Measurements from ENCODE around the gene UCHL1. TPM values are rescaled to one million over a fixed set of nuclear protein-coding genes. Genes with fewer than 3 reads are reported as not detected.

The UCHL1 gene
- 12.5 TPM for total RNA-seq

DNA sequence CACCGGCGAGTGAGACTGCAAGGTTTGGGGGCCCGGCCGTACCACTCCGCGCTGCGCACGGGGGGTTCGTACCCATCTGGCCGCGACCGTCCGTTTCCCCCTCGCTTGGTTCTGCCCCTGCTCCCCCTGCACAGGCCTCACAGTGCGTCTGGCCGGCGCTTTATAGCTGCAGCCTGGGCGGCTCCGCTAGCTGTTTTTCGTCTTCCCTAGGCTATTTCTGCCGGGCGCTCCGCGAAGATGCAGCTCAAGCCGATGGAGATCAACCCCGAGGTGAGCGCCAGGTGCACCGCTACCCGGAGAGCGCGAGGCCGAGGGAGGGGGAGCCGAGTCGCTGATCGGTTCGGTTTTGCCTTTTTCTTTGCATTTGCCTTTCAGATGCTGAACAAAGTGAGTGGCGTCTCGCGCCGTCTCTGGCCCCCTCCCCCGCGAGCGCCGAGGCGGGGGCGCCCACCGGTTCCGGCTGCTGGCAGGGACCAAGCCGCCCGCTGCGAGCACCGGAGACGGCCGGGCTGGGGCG is at the start of gene UCHL1:
Gene UCHL1 (plus strand): TSS at position 189 of the 517 bp plus-strand sequence. CDS start 49 bp downstream, at position 238.
- Histone ChIP-seq H3K27me3 (ENCODE audit: control insufficient read depth in 3 of 3, insufficient read depth in 3 of 3, low read length in 3 of 3) (peaks cover 12 to 19% (median 16%) of the 10 kb centered on the region in 3 donors), H3K4me3 (ENCODE audit: low read length in 3 of 3) (peak within 1 kb of the TSS; percentile 54 to 64 (median 60)), H3K9me3 (ENCODE audit: control insufficient read depth in 3 of 3, low read length in 3 of 3) (no peaks in the 10 kb centered on the region), H3K36me3 (ENCODE audit: control insufficient read depth in 3 of 3, insufficient read depth in 3 of 3, low read length in 3 of 3) (no peaks in the 10 kb centered on the region), H3K4me1 (ENCODE audit: control insufficient read depth in 3 of 3, insufficient read depth in 3 of 3, low read length in 3 of 3) (peaks cover 8 to 14% (median 13%) of the 10 kb centered on the region in 3 donors), H3K27ac (ENCODE audit: low read depth, low read length) (no peak within 1 kb of the TSS), H3K9ac (ENCODE audit: low read depth in 1 of 3, low read length in 3 of 3) (peak within 1 kb of the TSS in 1 of 3 donors; percentile 58)

DNA sequence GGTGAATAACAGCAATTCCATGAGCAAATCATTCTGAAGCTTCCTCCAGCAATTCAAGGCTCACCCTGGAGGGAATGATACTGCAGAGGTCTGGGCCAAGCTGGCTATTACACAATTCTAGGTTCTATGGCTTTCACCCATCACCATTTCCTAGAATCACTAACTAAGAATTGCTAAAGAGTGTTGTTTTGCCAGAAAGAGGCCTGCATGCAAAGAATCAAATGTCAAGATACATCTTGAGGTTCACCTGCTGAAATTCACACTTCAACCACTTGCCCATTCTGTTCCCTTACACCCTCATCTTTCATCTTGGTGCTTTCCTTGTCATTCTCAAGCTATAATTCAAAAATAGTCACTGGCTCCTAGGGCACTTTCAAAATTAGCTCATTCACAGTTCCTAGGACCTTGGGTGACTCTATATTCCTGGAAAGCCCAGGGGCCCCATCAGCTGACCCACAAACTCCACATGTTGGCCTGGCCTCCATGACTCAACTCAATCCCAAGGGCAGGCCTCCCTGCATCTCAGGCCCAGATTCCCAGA is 49.4 kb upstream of the UCHL1 start:
- Histone ChIP-seq H3K9ac (ENCODE audit: low read depth in 1 of 3, low read length in 3 of 3) (no peak overlapping the region), H3K9me3 (ENCODE audit: control insufficient read depth in 3 of 3, low read length in 3 of 3) (no peaks in the 10 kb centered on the region), H3K36me3 (ENCODE audit: control insufficient read depth in 3 of 3, insufficient read depth in 3 of 3, low read length in 3 of 3) (no peaks in the 10 kb centered on the region), H3K4me1 (ENCODE audit: control insufficient read depth in 3 of 3, insufficient read depth in 3 of 3, low read length in 3 of 3) (peaks cover 25 to 34% (median 26%) of the 10 kb centered on the region in 3 donors), H3K4me3 (ENCODE audit: low read length in 3 of 3) (no peak overlapping the region), H3K27ac (ENCODE audit: low read depth, low read length) (no peak overlapping the region), H3K27me3 (ENCODE audit: control insufficient read depth in 3 of 3, insufficient read depth in 3 of 3, low read length in 3 of 3) (peaks cover 0 to 9% (median 0%) of the 10 kb centered on the region in 3 donors)

DNA sequence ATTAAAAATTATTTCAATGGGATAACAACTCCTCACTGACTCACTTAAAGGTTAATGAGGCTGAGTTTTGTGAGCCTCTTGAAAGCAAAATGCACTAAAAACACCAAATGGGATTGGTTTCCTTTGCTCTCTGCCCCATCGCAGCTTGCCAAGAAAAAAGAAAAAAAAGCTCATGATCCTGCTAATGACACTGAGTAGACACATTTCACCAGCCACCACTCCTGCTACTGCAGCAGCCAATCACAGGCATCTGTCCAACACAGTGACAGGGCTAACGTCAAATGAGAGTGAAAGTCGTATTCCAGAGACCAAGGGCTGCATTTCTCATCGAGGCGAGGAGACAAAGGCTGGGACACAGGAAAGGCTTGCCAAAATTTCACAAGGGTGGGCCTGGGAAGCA is 47.5 kb upstream of the UCHL1 start:
- Histone ChIP-seq H3K9me3 (ENCODE audit: control insufficient read depth in 3 of 3, low read length in 3 of 3) (no peaks in the 10 kb centered on the region), H3K9ac (ENCODE audit: low read depth in 1 of 3, low read length in 3 of 3) (peak overlapping the region in 1 of 3 donors; percentile 63), H3K27me3 (ENCODE audit: control insufficient read depth in 3 of 3, insufficient read depth in 3 of 3, low read length in 3 of 3) (peaks cover 0 to 9% (median 0%) of the 10 kb centered on the region in 3 donors), H3K4me1 (ENCODE audit: control insufficient read depth in 3 of 3, insufficient read depth in 3 of 3, low read length in 3 of 3) (peaks cover 28 to 48% (median 32%) of the 10 kb centered on the region in 3 donors), H3K27ac (ENCODE audit: low read depth, low read length) (no peak overlapping the region), H3K4me3 (ENCODE audit: low read length in 3 of 3) (peak overlapping the region; percentile 20 to 33 (median 31)), H3K36me3 (ENCODE audit: control insufficient read depth in 3 of 3, insufficient read depth in 3 of 3, low read length in 3 of 3) (no peaks in the 10 kb centered on the region)

DNA sequence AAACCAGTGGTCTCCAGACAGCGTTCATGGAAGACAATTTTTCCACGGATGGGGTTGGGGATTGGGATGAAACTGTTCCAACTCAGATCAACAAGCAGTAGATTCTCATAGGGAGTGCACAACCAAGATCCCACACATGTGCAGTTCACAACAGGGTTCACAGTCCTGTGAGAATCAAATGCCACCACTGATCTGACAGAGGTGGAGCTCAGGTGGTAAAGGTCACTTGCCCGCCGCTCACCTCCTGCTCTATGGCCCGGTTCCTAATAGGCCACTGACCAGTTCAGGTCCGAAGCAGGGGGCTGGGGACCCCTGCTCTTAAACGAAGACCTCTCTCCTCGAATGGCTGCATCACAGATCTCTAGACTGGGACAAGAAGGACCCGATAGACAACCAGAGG is 46.8 kb upstream of the UCHL1 start:
- H3K9ac ChIP-seq (ENCODE audit: low read depth in 1 of 3, low read length in 3 of 3): peak overlapping the region in 1 of 3 donors; percentile 63
- no peaks in the 10 kb centered on the region for H3K9me3 ChIP-seq (ENCODE audit: control insufficient read depth in 3 of 3, low read length in 3 of 3)
- H3K27me3 ChIP-seq (ENCODE audit: control insufficient read depth in 3 of 3, insufficient read depth in 3 of 3, low read length in 3 of 3): peaks cover 0 to 9% (median 0%) of the 10 kb centered on the region in 3 donors
- no peaks in the 10 kb centered on the region for H3K36me3 ChIP-seq (ENCODE audit: control insufficient read depth in 3 of 3, insufficient read depth in 3 of 3, low read length in 3 of 3)
- peaks cover 26 to 46% (median 29%) of the 10 kb centered on the region in 3 donors for H3K4me1 ChIP-seq (ENCODE audit: control insufficient read depth in 3 of 3, insufficient read depth in 3 of 3, low read length in 3 of 3)
- no peak overlapping the region for H3K4me3 ChIP-seq (ENCODE audit: low read length in 3 of 3)
- H3K27ac ChIP-seq (ENCODE audit: low read depth, low read length): no peak overlapping the region

DNA sequence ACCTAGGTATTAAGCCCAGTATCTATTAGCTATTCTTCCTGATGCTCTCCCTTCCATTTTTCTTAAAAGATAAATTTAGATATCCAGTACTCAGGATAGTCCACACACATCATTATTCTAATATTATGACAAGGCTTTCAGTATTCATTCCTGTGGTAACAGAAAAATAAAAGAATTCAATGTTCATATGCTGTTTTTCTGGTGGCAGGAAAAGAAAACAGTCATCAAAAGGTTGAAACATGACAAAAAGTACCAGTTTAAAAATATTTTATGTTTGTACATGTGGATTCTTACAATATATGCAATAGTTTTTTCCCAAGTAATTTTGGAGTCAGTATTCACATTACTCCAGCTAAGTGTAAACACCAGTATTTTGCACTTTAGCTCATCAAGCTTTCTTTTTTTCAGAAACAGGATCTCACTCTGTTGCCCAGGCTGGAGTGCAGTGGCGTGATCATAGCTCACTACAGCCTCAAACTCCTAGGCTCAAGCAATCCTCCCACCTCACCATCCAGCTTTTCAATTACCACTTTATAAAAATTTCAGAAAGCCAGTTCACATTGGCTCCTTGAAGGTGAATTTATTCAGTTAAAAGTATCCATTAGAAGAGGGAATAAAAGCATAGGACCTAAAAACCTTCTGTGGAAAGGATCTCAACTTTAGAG is 44.6 kb upstream of the UCHL1 start:
- H3K4me3 ChIP-seq (ENCODE audit: low read length in 3 of 3): peak overlapping the region; percentile 83 to 87 (median 85)
- H3K4me1 ChIP-seq (ENCODE audit: control insufficient read depth in 3 of 3, insufficient read depth in 3 of 3, low read length in 3 of 3): peaks cover 24 to 37% (median 30%) of the 10 kb centered on the region in 3 donors
- H3K36me3 ChIP-seq (ENCODE audit: control insufficient read depth in 3 of 3, insufficient read depth in 3 of 3, low read length in 3 of 3): no peaks in the 10 kb centered on the region
- H3K9ac ChIP-seq (ENCODE audit: low read depth in 1 of 3, low read length in 3 of 3): peak overlapping the region in 1 of 3 donors; percentile 34
- H3K27ac ChIP-seq (ENCODE audit: low read depth, low read length): no peak overlapping the region
- peaks cover 0 to 9% (median 0%) of the 10 kb centered on the region in 3 donors for H3K27me3 ChIP-seq (ENCODE audit: control insufficient read depth in 3 of 3, insufficient read depth in 3 of 3, low read length in 3 of 3)
- H3K9me3 ChIP-seq (ENCODE audit: control insufficient read depth in 3 of 3, low read length in 3 of 3): no peaks in the 10 kb centered on the region

DNA sequence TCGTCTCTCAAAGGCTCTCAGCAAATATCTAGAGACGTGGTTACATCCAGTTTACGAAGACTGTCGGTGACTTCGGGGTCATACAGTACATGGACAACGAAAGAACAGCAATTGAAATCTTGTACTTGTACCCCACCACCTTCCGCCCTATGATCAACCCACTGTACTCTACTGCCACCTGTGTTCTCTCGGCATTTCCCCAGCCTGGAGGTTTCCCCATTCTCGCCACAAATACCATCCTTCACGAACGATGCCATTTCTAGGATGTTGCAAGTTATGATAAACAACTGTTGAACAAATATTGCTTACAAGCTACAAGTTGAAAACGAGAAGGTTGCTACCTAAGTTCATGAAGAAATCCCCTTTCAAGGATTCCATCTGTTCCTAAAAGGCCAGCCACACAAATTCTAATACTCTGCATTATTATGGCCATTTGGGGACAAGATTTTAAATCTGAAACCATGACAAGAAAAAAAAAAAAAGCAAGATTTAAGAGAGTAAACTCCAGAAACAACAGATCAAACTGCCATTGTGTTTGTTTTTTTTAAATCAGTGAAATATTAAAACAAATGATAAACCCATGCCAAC is 44.0 kb upstream of the UCHL1 start:
- H3K4me3 ChIP-seq (ENCODE audit: low read length in 3 of 3): peak overlapping the region; percentile 83 to 87 (median 85)
- H3K9me3 ChIP-seq (ENCODE audit: control insufficient read depth in 3 of 3, low read length in 3 of 3): no peaks in the 10 kb centered on the region
- peaks cover 0 to 9% (median 0%) of the 10 kb centered on the region in 3 donors for H3K27me3 ChIP-seq (ENCODE audit: control insufficient read depth in 3 of 3, insufficient read depth in 3 of 3, low read length in 3 of 3)
- no peak overlapping the region for H3K27ac ChIP-seq (ENCODE audit: low read depth, low read length)
- H3K9ac ChIP-seq (ENCODE audit: low read depth in 1 of 3, low read length in 3 of 3): peak overlapping the region; percentile 76 to 86 (median 80)
- peaks cover 19 to 35% (median 32%) of the 10 kb centered on the region in 3 donors for H3K4me1 ChIP-seq (ENCODE audit: control insufficient read depth in 3 of 3, insufficient read depth in 3 of 3, low read length in 3 of 3)
- H3K36me3 ChIP-seq (ENCODE audit: control insufficient read depth in 3 of 3, insufficient read depth in 3 of 3, low read length in 3 of 3): no peaks in the 10 kb centered on the region

DNA sequence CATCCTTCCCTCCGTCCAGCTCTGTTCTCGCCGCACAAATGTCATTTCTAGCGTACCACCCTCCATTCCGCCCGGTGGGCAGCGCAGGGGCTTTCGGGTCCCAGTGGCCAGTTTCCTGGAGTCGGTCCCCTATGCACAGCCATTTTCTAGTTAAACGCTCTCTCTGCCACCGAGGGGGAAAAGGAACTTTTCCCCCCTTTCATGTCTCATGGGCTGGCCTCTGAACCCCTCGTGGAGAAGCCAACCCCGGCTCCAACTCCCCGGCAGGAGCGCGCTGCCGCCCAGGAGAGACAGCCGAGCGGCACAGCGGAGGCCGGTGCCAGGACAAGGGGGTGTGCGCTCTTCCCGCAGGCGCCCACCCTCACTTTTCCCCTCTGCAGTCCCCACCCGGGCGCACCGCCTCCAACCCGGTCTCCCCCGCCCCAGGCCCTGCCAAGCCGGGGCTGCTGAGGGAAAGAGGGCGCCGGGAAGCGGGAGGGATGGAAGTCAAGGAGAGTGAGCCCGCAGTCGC is 43.0 kb upstream of the UCHL1 start:
- Histone ChIP-seq H3K27ac (ENCODE audit: low read depth, low read length) (peak overlapping the region; percentile 61), H3K4me3 (ENCODE audit: low read length in 3 of 3) (peak overlapping the region; percentile 83 to 87 (median 85)), H3K9me3 (ENCODE audit: control insufficient read depth in 3 of 3, low read length in 3 of 3) (no peaks in the 10 kb centered on the region), H3K27me3 (ENCODE audit: control insufficient read depth in 3 of 3, insufficient read depth in 3 of 3, low read length in 3 of 3) (peaks cover 0 to 9% (median 0%) of the 10 kb centered on the region in 3 donors), H3K4me1 (ENCODE audit: control insufficient read depth in 3 of 3, insufficient read depth in 3 of 3, low read length in 3 of 3) (peaks cover 19 to 35% (median 32%) of the 10 kb centered on the region in 3 donors), H3K9ac (ENCODE audit: low read depth in 1 of 3, low read length in 3 of 3) (peak overlapping the region; percentile 76 to 86 (median 80)), H3K36me3 (ENCODE audit: control insufficient read depth in 3 of 3, insufficient read depth in 3 of 3, low read length in 3 of 3) (no peaks in the 10 kb centered on the region)

DNA sequence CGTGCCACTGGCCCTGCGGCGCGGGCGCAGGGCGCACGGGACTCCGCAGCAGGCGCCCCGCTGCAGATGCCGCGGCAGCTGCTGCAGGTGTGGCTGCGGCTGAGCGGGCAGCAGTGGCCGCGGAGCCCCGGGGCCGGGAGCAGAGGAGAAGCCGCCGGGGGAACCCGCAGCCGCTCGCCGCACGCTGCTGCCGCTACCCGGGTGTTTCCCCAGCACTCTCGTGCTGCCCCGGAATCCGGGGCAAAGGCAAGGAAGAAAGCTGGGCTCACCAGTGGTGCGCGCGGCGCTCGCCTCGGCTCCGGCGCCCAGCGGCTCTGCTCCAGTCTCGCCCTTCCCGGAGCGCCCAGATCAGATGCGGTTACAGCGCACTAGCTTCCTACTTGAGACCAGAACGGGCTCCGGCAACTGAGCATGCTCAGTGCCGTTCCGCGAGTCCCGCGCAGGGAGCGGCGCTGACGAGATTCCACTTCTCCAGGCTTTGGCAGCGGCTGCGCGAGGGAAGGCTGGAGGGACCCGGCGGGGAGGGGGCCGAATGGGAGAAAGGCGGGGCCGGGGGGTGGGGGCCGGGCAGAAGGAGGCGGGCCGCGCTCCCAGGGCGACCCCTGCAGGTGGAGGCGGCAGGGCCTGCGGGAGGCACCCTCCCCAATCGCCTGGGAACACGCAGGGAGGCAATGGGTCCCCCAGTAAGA is 42.4 kb upstream of the UCHL1 start, which contains the start of gene APBB2:
Gene APBB2 (minus strand): TSS at position 407 of the 689 bp plus-strand sequence. CDS start 181,288 bp downstream, outside the sequence.
- peak within 1 kb of the TSS; percentile 76 to 86 (median 80) for H3K9ac ChIP-seq (ENCODE audit: low read depth in 1 of 3, low read length in 3 of 3)
- H3K9me3 ChIP-seq (ENCODE audit: control insufficient read depth in 3 of 3, low read length in 3 of 3): no peaks in the 10 kb centered on the region
- peak within 1 kb of the TSS; percentile 83 to 87 (median 85) for H3K4me3 ChIP-seq (ENCODE audit: low read length in 3 of 3)
- H3K4me1 ChIP-seq (ENCODE audit: control insufficient read depth in 3 of 3, insufficient read depth in 3 of 3, low read length in 3 of 3): peaks cover 19 to 35% (median 32%) of the 10 kb centered on the region in 3 donors
- H3K27me3 ChIP-seq (ENCODE audit: control insufficient read depth in 3 of 3, insufficient read depth in 3 of 3, low read length in 3 of 3): peaks cover 0 to 9% (median 0%) of the 10 kb centered on the region in 3 donors
- peak within 1 kb of the TSS; percentile 61 for H3K27ac ChIP-seq (ENCODE audit: low read depth, low read length)
- no peaks in the 10 kb centered on the region for H3K36me3 ChIP-seq (ENCODE audit: control insufficient read depth in 3 of 3, insufficient read depth in 3 of 3, low read length in 3 of 3)

DNA sequence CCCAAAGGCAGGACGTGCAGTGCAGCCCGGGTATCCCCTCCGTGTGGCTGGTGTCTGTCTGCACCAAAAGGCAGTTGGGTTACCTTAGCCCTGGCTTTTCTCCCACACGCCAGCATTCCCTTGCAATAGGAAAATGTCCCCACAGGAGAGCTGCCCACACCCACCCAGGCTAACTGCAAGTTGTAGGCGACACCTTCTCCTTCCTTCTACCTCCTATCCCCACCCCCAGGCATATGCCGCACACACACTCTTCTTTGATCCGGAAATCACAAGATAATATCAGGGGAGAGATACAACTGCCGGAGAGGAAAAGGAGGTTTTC is 41.9 kb upstream of the UCHL1 start:
- H3K27me3 ChIP-seq (ENCODE audit: control insufficient read depth in 3 of 3, insufficient read depth in 3 of 3, low read length in 3 of 3): peaks cover 0 to 7% (median 0%) of the 10 kb centered on the region in 3 donors
- no peaks in the 10 kb centered on the region for H3K36me3 ChIP-seq (ENCODE audit: control insufficient read depth in 3 of 3, insufficient read depth in 3 of 3, low read length in 3 of 3)
- H3K27ac ChIP-seq (ENCODE audit: low read depth, low read length): peak overlapping the region; percentile 7
- peaks cover 19 to 35% (median 32%) of the 10 kb centered on the region in 3 donors for H3K4me1 ChIP-seq (ENCODE audit: control insufficient read depth in 3 of 3, insufficient read depth in 3 of 3, low read length in 3 of 3)
- H3K9ac ChIP-seq (ENCODE audit: low read depth in 1 of 3, low read length in 3 of 3): peak overlapping the region in 1 of 3 donors; percentile 51
- no peaks in the 10 kb centered on the region for H3K9me3 ChIP-seq (ENCODE audit: control insufficient read depth in 3 of 3, low read length in 3 of 3)
- peak overlapping the region in 2 of 3 donors; percentile 33 to 56 for H3K4me3 ChIP-seq (ENCODE audit: low read length in 3 of 3)

All from skeletal muscle tissue (tissue), 4 donors.